BE2C (cell line): Measurements from ENCODE around the gene GPALPP1.

Experiments used
- DNase-seq: peaks from one replicate; pipeline ENCODE4 v3.0.0-alpha.2; 2020
- H3K27me3 ChIP-seq: fragments of 250-450 bp; sonication (Bioruptor Pico); 2 replicates; pipeline ENCODE4 v1.5.1; 2020; ENCODE audit warnings: mild to moderate bottlenecking
- H3K36me3 ChIP-seq: fragments of 250-450 bp; sonication (Bioruptor Pico); 2 replicates; pipeline ENCODE4 v1.5.1; 2020; ENCODE audit warnings: mild to moderate bottlenecking
- H3K4me1 ChIP-seq: fragments of 250-450 bp; sonication (Bioruptor Pico); 2 replicates; pipeline ENCODE4 v1.5.1; 2020
- H3K4me3 ChIP-seq: 2 replicates; pipeline ENCODE4 v1.5.1; 2011; ENCODE audit warnings: low read depth, low read length
- H3K9me3 ChIP-seq: fragments of 250-450 bp; sonication (Bioruptor Pico); 2 replicates; pipeline ENCODE4 v1.5.1; 2020
- CTCF ChIP-seq: IDR thresholded peaks from 2 replicates; pipeline ENCODE4 v1.5.1; 2012; ENCODE audit warnings: mild to moderate bottlenecking, low read depth, low read length

The GPALPP1 gene

GRCh38 chr13:44972956-44973581, 16.3 kb upstream of the GPALPP1 start:
- peak; percentile 57 for TF ChIP-seq CTCF
- Histone ChIP-seq H3K4me1 (no peaks in the 10 kb centered on the region), H3K9me3 (no peaks in the 10 kb centered on the region), H3K27me3 (no peaks in the 10 kb centered on the region), H3K36me3 (peaks cover 24% of the 10 kb centered on the region), H3K4me3 (no peak overlapping the region)
- DNase-seq, result no peak

- H3K4me3 ChIP-seq, result no peak overlapping the region
- DNase-seq, result no peak
- H3K4me1 ChIP-seq, result no peaks in the 10 kb centered on the region
Observed at GRCh38 chr13:44974056-44974793, 15.1 kb upstream of the GPALPP1 start.

GRCh38 chr13:44976196-44976595, 13.1 kb upstream of the GPALPP1 start:
- no peak for DNase-seq
- H3K4me1 ChIP-seq, result no peaks in the 10 kb centered on the region
- no peaks in the 10 kb centered on the region for H3K9me3 ChIP-seq
- peaks cover 50% of the 10 kb centered on the region for H3K36me3 ChIP-seq
- H3K4me3 ChIP-seq, result no peak overlapping the region
- no peaks in the 10 kb centered on the region for H3K27me3 ChIP-seq
- no peak for TF ChIP-seq CTCF

More at GRCh38 chr13:44974056-44974793, 15.1 kb upstream of the GPALPP1 start:
- no peaks in the 10 kb centered on the region for H3K9me3 ChIP-seq
- TF ChIP-seq CTCF, result no peak
- H3K27me3 ChIP-seq, result no peaks in the 10 kb centered on the region
- peaks cover 35% of the 10 kb centered on the region for H3K36me3 ChIP-seq

GRCh38 chr13:44976949-44977583, 12.3 kb upstream of the GPALPP1 start:
- Histone ChIP-seq H3K9me3 (no peaks in the 10 kb centered on the region), H3K4me3 (no peak overlapping the region), H3K36me3 (peaks cover 50% of the 10 kb centered on the region), H3K4me1 (no peaks in the 10 kb centered on the region), H3K27me3 (no peaks in the 10 kb centered on the region)
- TF ChIP-seq CTCF, result no peak
- DNase-seq, result no peak

GRCh38 chr13:44978328-44978727, 11.0 kb upstream of the GPALPP1 start:
- no peak for TF ChIP-seq CTCF
- DNase-seq, result no peak
- H3K36me3 ChIP-seq, result peaks cover 46% of the 10 kb centered on the region
- H3K27me3 ChIP-seq, result no peaks in the 10 kb centered on the region
- no peaks in the 10 kb centered on the region for H3K9me3 ChIP-seq
- no peaks in the 10 kb centered on the region for H3K4me1 ChIP-seq
- no peak overlapping the region for H3K4me3 ChIP-seq

GRCh38 chr13:44989941-44990340, 603 bp downstream of the GPALPP1 start:
- no peaks in the 10 kb centered on the region for H3K9me3 ChIP-seq
- no peaks in the 10 kb centered on the region for H3K27me3 ChIP-seq
- no peak for DNase-seq
- no peak for TF ChIP-seq CTCF
- no peaks in the 10 kb centered on the region for H3K4me1 ChIP-seq
- H3K36me3 ChIP-seq, result peaks cover 10% of the 10 kb centered on the region
- peak overlapping the region; percentile 99 for H3K4me3 ChIP-seq
